Mucosa of rectum (tissue), 2 donors: ENCODE results near the gene FADD.
"Not testable (repeated sequence)": the region's sequence is repeated elsewhere in the genome, so short reads cannot be mapped to it uniquely, and the experiment has no call there.

ENCODE experiments used
- H3K27ac ChIP-seq, 2 donors: one replicate each; pipeline ENCODE4 v1.7.0; 2013; ENCODE audit warnings: inconsistent platforms in 2 of 2, low read depth in 2 of 2, low read length in 2 of 2
- H3K27me3 ChIP-seq, 2 donors: one replicate each; pipeline ENCODE4 v1.7.0; 2013; ENCODE audit warnings: low read length in 2 of 2; ENCODE audit not compliant: control insufficient read depth in 2 of 2, insufficient read depth in 2 of 2
- H3K36me3 ChIP-seq, 2 donors: one replicate each; pipeline ENCODE4 v1.7.0; 2013; ENCODE audit warnings: low read length in 2 of 2; ENCODE audit not compliant: control insufficient read depth in 2 of 2, insufficient read depth in 2 of 2
- H3K4me1 ChIP-seq, 2 donors: one replicate each; pipeline ENCODE4 v1.7.0; 2013; ENCODE audit warnings: low read length in 2 of 2, mild to moderate bottlenecking in 1 of 2; ENCODE audit not compliant: control insufficient read depth in 2 of 2, insufficient read depth in 2 of 2
- H3K4me3 ChIP-seq, 2 donors: one replicate each; pipeline ENCODE4 v1.7.0; 2013; ENCODE audit warnings: low read length in 2 of 2
- H3K9ac ChIP-seq, 2 donors: one replicate each; pipeline ENCODE4 v1.7.0; 2013; ENCODE audit warnings: low read length in 2 of 2, low read depth in 1 of 2, mild to moderate bottlenecking in 1 of 2
- H3K9me3 ChIP-seq, 2 donors: one replicate each; pipeline ENCODE4 v1.7.0; 2013; ENCODE audit warnings: low read length in 2 of 2; ENCODE audit not compliant: control insufficient read depth in 2 of 2
- donor health status: healthy.
- donor health status: Normal muscosa, but diverticular disease.

The FADD gene

GRCh38 chr11:70192666-70193410, 10.3 kb upstream of the FADD start:
- no peaks in the 10 kb centered on the region for H3K4me1 ChIP-seq
- H3K9ac ChIP-seq = no peak overlapping the region
- no peaks in the 10 kb centered on the region for H3K27me3 ChIP-seq
- no peaks in the 10 kb centered on the region for H3K9me3 ChIP-seq
- H3K27ac ChIP-seq = no peak overlapping the region
- no peaks in the 10 kb centered on the region for H3K36me3 ChIP-seq
- no peak overlapping the region for H3K4me3 ChIP-seq

GRCh38 chr11:70193411-70194292, 9.4 kb upstream of the FADD start:
- Histone ChIP-seq H3K27ac (no peak overlapping the region), H3K36me3 (no peaks in the 10 kb centered on the region), H3K9me3 (no peaks in the 10 kb centered on the region), H3K9ac (no peak overlapping the region), H3K4me1 (no peaks in the 10 kb centered on the region), H3K4me3 (no peak overlapping the region), H3K27me3 (no peaks in the 10 kb centered on the region)

GRCh38 chr11:70194792-70195791, 8.0 kb upstream of the FADD start:
- Histone ChIP-seq H3K4me1 (no peaks in the 10 kb centered on the region), H3K9me3 (no peaks in the 10 kb centered on the region), H3K4me3 (no peak overlapping the region), H3K27me3 (no peaks in the 10 kb centered on the region), H3K36me3 (no peaks in the 10 kb centered on the region), H3K9ac (no peak overlapping the region), H3K27ac (no peak overlapping the region)

GRCh38 chr11:70200212-70200844, 2.8 kb upstream of the FADD start:
- H3K36me3 ChIP-seq = peaks cover 6% of the 10 kb centered on the region in 2 donors
- H3K4me1 ChIP-seq = peaks cover 11 to 17% of the 10 kb centered on the region in 2 donors
- H3K27ac ChIP-seq = no peak overlapping the region
- H3K9me3 ChIP-seq = no peaks in the 10 kb centered on the region
- no peak overlapping the region for H3K4me3 ChIP-seq
- H3K27me3 ChIP-seq = no peaks in the 10 kb centered on the region
- H3K9ac ChIP-seq = no peak overlapping the region

- not testable (repeated sequence) for H3K9ac ChIP-seq, H3K9me3 ChIP-seq, H3K36me3 ChIP-seq, H3K27me3 ChIP-seq, H3K27ac ChIP-seq, H3K4me3 ChIP-seq
- H3K4me1 ChIP-seq = peaks cover 11 to 17% of the 10 kb centered on the region in 2 donors
These were observed 2.0 kb upstream of the FADD start for GRCh38 chr11:70201047-70201446.

- Histone ChIP-seq H3K27me3 (no peaks in the 10 kb centered on the region), H3K36me3 (peaks cover 16 to 21% of the 10 kb centered on the region in 2 donors), H3K27ac (peak overlapping the region; percentile 83 to 96), H3K9ac (peak overlapping the region in 1 of 2 donors; percentile 96), H3K4me3 (peak overlapping the region; percentile 90 to 95), H3K9me3 (no peaks in the 10 kb centered on the region), H3K4me1 (peaks cover 11 to 17% of the 10 kb centered on the region in 2 donors)
These were observed 924 bp upstream of the FADD start for GRCh38 chr11:70201882-70202861.

GRCh38 chr11:70203751-70204465, 812 bp downstream of the FADD start:
- Histone ChIP-seq H3K9ac (peak overlapping the region; percentile 94 to 96), H3K36me3 (peaks cover 24 to 34% of the 10 kb centered on the region in 2 donors), H3K4me3 (peak overlapping the region; percentile 90 to 95), H3K4me1 (peaks cover 11 to 17% of the 10 kb centered on the region in 2 donors), H3K9me3 (no peaks in the 10 kb centered on the region), H3K27ac (peak overlapping the region; percentile 83 to 96), H3K27me3 (no peaks in the 10 kb centered on the region)

GRCh38 chr11:70204466-70204799, 1.3 kb downstream of the FADD start:
- Histone ChIP-seq H3K4me1 (peaks cover 11 to 17% of the 10 kb centered on the region in 2 donors), H3K4me3 (peak overlapping the region; percentile 90 to 95), H3K9me3 (no peaks in the 10 kb centered on the region), H3K27me3 (no peaks in the 10 kb centered on the region), H3K27ac (peak overlapping the region; percentile 83 to 96), H3K36me3 (peaks cover 25 to 37% of the 10 kb centered on the region in 2 donors), H3K9ac (peak overlapping the region; percentile 94 to 96)
